ENCODE data around the gene DYSF.

The DYSF gene

DNA sequence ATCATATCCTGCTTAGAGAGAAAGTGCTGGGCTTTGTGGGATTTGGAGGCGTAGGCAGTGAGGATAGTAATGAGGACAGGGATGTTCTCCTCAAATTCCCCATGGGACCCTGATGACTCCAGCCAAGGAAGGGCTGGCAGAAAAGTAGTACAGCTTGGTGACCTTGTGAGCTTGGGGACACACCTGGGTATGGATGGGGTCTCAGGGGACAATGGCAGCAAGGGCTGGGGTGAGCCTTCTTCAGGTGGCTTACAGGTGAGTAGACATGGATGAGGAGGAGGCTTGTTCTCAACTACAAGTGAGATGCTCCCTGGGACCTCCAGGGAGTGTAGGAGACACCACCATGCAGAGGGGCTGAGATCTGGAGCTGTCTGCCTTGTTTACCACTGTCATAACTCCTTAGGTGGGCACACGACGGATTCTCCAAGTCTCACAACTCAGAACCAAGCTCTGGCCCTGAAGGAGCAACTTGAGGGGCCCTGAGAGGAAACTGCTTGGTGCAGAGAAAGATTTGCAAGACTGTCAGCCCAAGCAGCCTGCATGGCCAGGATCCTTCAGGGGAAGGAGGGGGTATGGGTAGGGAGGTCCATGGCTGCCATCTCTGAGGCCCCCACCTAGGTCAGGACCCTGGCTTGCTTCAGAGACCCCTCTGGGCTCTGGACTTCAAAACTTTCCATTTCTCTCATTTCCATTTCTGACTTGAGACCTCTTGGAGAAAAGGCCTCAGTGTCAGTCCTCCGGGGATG lies 262.8 kb downstream of the DYSF start:
- H3K27ac ChIP-seq, result no peak overlapping the region
- ChIA-PET POLR2A (ENCODE audit: low non-redundant PET) (no interaction called here), CTCF (interaction anchor here (1.8 kb wide), 1 partner anchor 82 kb away, joined by 4 read pairs; no protein-coding TSS in a partner anchor)

DNA sequence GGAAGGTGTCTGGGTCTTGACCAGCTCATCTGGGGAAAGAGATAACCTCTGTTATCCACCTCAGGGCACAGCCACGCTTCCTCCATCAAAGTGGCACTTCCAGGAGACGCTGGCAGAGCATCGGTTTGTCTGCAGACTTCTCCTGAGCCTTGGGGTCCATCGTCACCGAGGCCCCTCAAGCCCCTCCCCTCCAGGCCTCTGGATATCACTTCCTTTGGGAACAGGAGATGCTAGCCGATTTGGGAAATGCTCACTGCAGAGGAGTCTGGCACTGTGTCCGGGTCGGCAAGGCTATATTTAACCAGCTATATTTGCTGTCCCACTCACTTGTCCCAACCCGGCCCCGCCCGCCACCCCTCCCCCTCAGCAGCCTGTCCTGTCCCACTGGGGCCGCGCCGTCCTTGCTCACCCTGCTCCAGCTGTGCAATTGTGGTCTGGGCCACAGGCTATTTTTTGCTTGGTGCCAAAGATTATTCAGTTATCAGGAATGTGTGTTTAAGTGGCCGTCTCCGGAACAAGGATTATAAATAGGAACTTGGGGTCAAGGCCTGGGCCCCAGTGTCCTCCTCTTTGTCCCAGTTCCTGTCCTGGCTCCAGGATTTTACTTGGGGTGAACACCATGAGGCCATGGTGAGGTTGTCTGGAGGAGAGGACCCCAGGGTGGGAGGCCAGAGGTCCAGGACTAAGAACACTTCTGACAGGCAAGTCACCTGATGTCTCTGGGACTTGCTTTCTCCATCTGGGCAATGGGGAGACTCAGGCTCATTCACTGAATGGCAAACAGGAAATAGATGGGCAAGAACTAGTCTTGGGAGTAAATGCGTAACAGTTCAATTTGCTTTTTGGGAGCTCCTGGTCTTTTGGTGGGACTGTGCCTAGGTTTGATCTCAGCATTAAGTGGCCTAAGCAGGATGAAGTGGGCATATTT lies 263.6 kb downstream of the DYSF start:
- TF ChIP-seq, protein P1, sequence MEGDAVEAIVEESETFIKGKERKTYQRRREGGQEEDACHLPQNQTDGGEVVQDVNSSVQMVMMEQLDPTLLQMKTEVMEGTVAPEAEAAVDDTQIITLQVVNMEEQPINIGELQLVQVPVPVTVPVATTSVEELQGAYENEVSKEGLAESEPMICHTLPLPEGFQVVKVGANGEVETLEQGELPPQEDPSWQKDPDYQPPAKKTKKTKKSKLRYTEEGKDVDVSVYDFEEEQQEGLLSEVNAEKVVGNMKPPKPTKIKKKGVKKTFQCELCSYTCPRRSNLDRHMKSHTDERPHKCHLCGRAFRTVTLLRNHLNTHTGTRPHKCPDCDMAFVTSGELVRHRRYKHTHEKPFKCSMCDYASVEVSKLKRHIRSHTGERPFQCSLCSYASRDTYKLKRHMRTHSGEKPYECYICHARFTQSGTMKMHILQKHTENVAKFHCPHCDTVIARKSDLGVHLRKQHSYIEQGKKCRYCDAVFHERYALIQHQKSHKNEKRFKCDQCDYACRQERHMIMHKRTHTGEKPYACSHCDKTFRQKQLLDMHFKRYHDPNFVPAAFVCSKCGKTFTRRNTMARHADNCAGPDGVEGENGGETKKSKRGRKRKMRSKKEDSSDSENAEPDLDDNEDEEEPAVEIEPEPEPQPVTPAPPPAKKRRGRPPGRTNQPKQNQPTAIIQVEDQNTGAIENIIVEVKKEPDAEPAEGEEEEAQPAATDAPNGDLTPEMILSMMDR (conservative IDR thresholded peaks at IDR 0.05; ENCODE audit: low read depth), result no peak
- H3K27ac ChIP-seq, result no peak overlapping the region
- peak; percentile 32 for DNase-seq (ENCODE audit: low spot score)
- POLR2A ChIA-PET (ENCODE audit: low non-redundant PET), result no interaction called here
- CTCF ChIA-PET, result interaction anchor here (1.8 kb wide), 1 partner anchor 81 kb away, joined by 4 read pairs; no protein-coding TSS in a partner anchor

More for the DNA sequence above, 262.8 kb downstream of the DYSF start:
- DNase-seq (ENCODE audit: low spot score), result no peak
- TF ChIP-seq, protein P1 (conservative IDR thresholded peaks at IDR 0.05; ENCODE audit: low read depth), result no peak

DNA sequence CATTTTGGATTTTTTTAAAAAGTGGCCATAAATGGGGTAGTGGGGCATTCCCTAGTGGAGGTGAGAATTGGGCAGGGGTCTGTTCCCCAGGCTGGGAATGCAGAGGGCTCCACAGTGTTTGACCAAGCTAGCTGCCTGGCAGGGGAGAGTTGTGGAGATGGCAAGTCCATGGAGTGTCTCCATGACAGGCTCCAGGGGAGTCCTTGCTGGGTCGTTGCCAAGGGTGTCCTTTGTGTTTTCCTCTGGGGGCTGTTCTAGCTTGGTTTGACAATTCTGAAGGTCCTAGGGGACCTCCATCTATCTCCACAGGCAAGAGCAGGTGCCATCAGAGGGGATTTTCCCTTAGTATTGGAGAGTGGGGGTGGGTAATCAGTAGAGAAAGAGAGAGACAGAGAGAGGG lies 265.3 kb downstream of the DYSF start:
- POLR2A ChIA-PET (ENCODE audit: low non-redundant PET), result no interaction called here
- CTCF ChIA-PET, result no interaction called here
- no peak overlapping the region for H3K27ac ChIP-seq
- TF ChIP-seq, protein P1 (conservative IDR thresholded peaks at IDR 0.05; ENCODE audit: low read depth), result no peak
- DNase-seq (ENCODE audit: low spot score), result no peak

DNA sequence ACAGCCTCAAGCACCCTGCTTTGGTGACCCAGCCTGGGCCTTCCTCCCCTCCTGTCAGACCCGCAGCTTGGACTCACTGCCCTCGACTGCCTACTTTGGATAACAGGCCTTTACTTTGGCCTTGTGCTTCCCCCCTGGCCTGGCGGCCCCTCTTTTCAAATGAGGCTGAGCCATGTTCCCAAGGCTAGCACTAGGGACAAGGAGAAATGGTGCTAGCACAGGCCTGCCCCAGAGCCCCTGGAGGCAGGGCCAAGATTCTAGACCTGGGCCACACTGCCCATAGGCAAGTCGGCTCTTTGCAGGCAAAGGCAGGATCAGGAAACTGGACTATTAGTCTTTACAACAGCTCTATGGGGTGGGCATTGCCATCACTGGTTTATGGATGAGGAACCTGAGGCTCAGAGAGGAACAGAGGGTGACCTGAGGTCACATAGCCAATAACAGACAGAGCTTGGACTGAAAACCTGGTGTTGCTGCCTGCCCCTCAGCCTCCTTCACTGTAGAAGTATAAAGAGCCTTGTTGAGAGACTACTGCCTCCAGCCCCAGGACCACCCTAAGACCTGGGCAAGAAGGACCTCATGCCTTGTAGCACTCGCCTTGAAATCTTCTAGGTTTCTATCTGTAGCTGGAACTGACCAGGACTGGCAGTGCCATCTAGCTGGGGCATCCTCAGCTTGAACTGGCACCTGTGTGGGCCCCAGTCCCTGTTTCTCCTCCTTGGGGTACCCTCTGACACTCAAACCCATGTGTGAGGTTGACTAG lies 266.3 kb downstream of the DYSF start:
- ChIA-PET POLR2A (ENCODE audit: low non-redundant PET) (no interaction called here), CTCF (no interaction called here)
- no peak overlapping the region for H3K27ac ChIP-seq
- TF ChIP-seq, protein P1 (conservative IDR thresholded peaks at IDR 0.05; ENCODE audit: low read depth), result no peak
- DNase-seq (ENCODE audit: low spot score), result no peak

DNA sequence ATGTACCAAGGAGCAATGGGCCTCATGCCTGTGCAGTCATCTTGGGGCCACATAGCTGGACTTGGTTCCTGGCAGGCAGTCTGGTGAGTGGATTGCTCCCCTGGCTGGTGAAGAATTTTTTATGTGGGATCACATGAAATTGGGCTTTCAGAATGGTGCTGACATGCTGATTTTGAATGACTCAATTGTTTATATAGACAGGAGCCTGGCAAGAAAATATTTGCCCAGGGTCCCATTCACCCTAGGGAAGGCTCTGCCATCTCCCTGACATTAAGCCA lies 266.9 kb downstream of the DYSF start:
- no peak overlapping the region for H3K27ac ChIP-seq
- ChIA-PET POLR2A (ENCODE audit: low non-redundant PET) (no interaction called here), CTCF (interaction anchor here (0.6 kb wide), 1 partner anchor 19 kb away, joined by 3 read pairs; no protein-coding TSS in a partner anchor)
- TF ChIP-seq, protein P1 (conservative IDR thresholded peaks at IDR 0.05; ENCODE audit: low read depth), result no peak
- no peak for DNase-seq (ENCODE audit: low spot score)

All from RWPE1 (cell line).